HG02840 (cell line): ENCODE measurements around the gene LAMB3.

Experiments
- ATAC-seq: cut with Tn5 transposase; IDR thresholded peaks from one replicate; pipeline ENCODE4 v1.9.1; 2021; ENCODE audit warnings: mild to moderate bottlenecking, moderate library complexity, moderate number of reproducible peaks; ENCODE audit not compliant: unreplicated experiment, low FRiP score

Gene LAMB3

GRCh38 chr1:209635850-209636249 lies 16.4 kb downstream of the LAMB3 start:
- ATAC-seq, result no peak

DNA sequence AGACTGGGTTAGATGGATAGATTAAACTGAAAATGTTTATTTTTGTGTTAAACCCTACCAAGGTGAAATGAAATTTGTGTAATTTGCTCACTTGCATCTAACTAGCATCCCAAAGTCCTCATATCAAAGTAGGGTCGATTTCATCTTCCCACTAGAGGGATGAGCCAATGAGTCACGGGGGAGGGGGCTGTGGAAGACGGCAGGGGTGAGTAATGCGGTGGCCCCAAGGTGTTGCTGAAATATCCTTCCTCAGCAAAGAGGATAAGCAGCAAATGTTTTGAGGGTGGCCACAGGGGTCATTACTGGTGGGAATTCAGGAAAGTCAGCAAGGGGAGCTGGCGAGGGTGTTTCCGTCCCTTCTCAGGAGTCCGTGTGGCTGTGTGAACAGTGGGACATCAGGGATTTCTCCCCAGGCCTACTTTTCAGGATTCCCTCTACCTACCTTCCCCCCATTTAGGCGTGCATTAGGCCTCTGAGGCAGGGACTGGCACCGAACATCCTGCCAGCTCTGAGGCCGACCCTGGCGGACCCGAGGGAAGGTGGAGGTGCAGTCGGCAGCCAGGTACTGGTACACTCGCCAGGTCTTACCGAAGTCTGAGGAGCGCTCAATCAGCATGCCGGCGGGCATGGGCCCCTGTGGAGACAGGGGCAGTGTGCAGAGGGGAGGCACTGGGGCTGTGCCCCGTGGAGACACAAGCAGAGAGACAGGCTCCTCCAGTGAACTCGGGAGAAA lies 18.1 kb downstream of the LAMB3 start:
- no peak for ATAC-seq

- no peak for ATAC-seq
These were observed 18.8 kb downstream of the LAMB3 start for GRCh38 chr1:209633335-209633997.

- ATAC-seq, result no peak
These were observed 21.6 kb downstream of the LAMB3 start for GRCh38 chr1:209630383-209631225.

- ATAC-seq, result no peak
These were observed 22.4 kb downstream of the LAMB3 start for GRCh38 chr1:209629621-209630382.

GRCh38 chr1:209628618-209629299 lies 23.5 kb downstream of the LAMB3 start:
- no peak for ATAC-seq

DNA sequence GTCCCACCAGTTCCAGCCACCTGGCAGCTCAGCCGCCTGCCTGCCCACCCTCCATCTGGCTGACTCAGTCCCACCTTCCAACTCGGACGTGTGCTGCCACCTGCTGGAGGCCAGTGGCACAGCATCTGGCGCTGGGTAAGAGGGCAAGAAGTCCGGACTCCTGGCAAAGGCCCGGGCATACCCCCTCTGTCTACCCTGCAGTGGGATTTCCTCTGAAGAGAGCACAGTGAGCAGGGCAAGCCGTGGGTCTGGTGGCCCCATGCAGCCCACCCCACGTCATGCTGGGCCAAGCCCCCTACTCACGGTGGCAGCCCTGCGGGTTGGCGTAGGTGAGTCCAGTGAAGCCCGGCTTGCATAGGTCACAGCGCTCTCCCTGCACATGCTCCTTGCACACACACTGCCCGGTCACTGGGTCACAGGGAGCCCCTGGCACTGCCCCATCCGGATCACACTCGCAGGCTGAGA lies 24.5 kb downstream of the LAMB3 start:
- ATAC-seq, result peak; percentile 80

DNA sequence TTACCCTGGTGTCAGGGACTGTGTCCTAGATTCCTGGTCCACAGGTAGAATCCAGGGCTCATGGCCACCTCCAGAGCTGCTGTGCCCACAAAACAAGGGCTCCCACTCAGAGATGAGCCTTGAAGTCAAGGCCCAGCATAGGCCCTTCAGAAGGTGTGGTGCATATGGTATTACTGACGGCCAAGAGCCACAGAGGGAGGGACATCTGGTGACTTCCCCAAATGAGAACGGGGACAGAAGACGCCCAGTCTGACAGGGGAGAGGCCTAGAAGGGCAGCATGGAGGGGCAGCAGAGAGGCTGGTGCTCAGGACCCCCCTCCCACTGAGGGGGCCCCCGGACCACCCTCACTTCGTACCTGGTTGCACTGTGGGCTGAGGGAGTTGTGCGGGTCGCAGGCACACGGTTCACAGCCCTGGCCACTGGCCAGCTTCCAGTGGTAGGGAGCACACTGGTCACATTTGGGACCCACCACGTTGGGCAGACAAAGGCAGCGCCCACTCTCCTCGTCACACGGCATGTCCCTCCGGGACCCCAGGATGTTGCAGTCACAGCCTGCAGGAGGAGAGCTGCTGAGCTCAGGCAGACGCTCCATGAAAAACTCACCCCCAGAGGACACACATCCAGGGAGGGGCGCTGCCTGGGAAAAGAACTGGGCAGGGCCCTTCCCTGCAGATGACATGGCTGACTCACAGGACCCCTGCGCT lies 25.0 kb downstream of the LAMB3 start:
- ATAC-seq, result no peak

DNA sequence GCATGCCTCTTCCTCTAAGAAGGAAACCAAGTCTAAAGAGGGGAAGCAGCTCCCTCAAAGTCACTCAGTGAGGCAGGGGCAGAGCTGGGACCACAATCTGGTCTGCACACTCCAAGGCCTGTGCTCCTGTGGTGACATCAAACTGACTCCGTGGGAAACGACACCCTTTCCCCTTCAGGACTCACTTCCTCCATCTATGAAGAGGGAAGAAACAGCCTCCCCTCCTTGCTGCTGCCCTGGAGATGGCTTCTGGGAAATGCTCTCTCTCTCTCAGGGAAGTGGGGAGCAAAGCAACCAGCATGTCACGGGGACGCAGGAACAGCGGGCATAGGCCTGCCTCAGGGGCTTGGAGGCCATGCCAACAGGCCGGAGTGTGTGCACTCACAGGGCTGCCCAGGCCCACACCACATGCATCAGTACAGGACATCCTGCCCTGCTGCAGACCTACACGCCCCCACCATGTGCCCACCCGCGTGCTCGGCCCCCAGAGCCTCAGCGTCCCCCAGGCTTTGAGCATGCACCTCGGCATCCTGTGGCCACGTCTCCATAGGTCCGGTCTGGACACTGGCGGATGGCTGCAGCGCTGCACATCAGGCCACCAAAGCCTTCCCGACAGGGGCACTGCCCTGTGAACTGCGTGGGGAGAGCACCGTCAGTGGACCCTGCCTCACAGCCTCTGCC lies 25.7 kb downstream of the LAMB3 start:
- ATAC-seq, result no peak

GRCh38 chr1:209625791-209626285 lies 26.4 kb downstream of the LAMB3 start:
- no peak for ATAC-seq

GRCh38 chr1:209624558-209625549 lies 27.4 kb downstream of the LAMB3 start:
- no peak for ATAC-seq

DNA sequence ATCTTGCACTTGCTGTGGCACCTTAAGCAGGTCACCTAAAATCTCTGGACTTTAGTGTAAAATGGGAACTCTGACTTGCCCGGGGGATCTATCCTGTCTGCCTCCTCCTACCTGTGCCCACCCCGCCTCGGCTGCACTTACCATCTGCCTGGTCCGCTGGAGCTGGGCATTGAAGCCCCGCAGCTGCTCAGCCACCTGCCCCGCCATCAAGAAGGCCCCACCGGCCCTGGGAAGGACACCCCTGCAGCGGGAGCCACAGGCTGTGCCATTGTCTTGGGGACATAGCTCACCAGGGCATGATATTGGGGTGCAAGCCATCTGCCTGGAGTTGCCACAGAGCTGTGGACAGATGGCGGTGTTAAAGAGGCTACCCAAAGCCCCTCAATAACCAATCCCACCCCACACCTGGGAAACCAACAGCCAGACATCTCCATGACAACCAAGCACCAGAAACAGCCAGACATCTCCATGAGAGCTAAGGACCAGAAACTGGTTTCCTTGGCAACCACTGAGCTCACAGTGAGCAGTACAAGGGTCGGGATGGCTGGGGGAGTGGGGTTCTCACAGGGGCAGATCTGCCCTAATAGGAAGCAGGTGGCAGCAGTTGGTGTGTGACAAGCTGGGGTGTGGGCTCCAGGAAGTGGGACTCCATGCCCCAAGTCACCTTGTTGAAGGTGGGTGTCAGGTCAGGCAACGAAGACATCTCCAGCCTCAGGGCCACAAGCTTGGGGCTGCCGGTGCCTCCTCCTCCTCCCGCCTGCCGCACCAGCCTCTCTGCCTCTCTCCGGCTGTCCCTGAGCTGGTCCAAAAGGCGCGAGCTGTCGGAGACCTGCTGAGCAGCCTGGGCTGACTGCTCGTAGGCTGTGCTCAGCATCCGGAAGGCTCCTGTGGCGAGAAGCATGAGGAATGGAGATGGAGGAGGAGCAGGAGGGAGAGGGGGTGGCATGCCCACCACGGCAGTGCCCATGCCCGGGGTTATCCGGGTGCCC lies 29.1 kb downstream of the LAMB3 start:
- ATAC-seq, result no peak

- no peak for ATAC-seq
These were observed 30.2 kb downstream of the LAMB3 start for GRCh38 chr1:209621741-209622655.

DNA sequence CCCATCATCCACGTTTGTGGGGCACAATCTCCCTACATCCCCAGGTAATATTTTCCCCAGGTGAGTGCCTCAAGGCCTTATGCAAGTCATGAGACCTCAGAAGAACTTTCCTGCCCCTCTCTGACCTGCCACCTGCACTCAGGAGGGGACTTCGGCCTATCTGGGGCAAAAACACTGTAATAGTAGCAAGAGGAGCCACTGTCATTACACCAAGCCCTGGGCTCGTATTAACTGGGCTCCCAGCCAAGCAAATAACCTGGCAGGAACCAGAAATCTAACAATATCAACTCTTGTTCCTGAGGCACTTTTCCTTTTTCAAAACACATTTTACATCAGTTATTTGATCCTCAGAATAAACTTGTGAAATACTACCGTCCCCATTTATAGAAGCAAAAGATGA lies 30.9 kb downstream of the LAMB3 start:
- ATAC-seq, result no peak

DNA sequence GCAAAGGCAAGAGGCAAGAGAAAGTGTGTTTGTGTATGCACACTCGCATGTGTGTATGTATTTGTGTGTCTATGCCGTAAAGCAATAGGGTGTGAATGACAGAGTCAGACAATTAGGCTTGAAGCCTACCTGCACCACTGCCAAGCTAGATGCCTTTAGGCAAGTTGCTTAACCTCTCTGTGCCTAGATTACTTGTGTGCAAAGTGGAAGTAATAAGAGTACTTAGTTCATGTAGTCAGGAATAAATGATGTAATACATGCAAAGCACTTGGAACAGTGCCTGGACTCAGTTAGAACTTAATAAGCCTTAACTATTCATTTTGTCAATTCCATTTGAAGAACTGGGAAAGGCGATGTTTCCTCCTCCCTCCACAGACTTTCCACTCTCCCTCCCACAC lies 31.7 kb downstream of the LAMB3 start:
- no peak for ATAC-seq
